HEK293 (cell line): ENCODE measurements around the gene RSPH3.

Experiments used
- CTCF ChIA-PET: fragments of 350-600 bp; formaldehyde crosslinking; extraction: SDS; loops from one replicate; lab custom pipeline; 2021; ENCODE audit warnings: antibody characterized with exemption; lab: Yijun Ruan, JAX
- POLR2A ChIA-PET: fragments of 300-600 bp; formaldehyde crosslinking; extraction: SDS; loops from one replicate; lab custom pipeline; 2020; ENCODE audit warnings: antibody characterized with exemption, inconsistent platforms; lab: Yijun Ruan, JAX
- H3K27ac ChIP-seq: fragments of 200-500 bp; sonication (Bioruptor generic); 2 replicates; pipeline ENCODE4 v1.5.1; 2014; ENCODE audit warnings: low read depth, low read length, control low read depth, inconsistent platforms; ENCODE audit errors: extremely low read depth
- H3K36me3 ChIP-seq, 2 experiments: fragments of 200-500 bp in 1 of 2; sonication (Bioruptor generic) in 1 of 2; 1 replicate in 1 of 2; 2 replicates in 1 of 2; pipeline ENCODE4 v1.5.1; 2014 to 2017; ENCODE audit warnings: inconsistent platforms in 2 of 2, low read length in 2 of 2; ENCODE audit not compliant: control insufficient read depth in 2 of 2, insufficient read depth in 1 of 2
- H3K4me1 ChIP-seq: fragments of 200-500 bp; sonication (Bioruptor generic); 2 replicates; pipeline ENCODE4 v1.5.1; 2014; ENCODE audit warnings: mild to moderate bottlenecking, low read length, inconsistent platforms; ENCODE audit not compliant: control insufficient read depth, insufficient read depth
- H3K4me3 ChIP-seq: 2 replicates; pipeline ENCODE4 v1.5.1; 2011; ENCODE audit warnings: low read depth, mild to moderate bottlenecking, control low read depth, low read length, moderate library complexity
- H3K9me3 ChIP-seq: fragments of 200-500 bp; sonication (Bioruptor generic); 2 replicates; pipeline ENCODE4 v1.5.1; 2014; ENCODE audit warnings: low read depth, low read length, inconsistent platforms; ENCODE audit not compliant: control insufficient read depth, insufficient read depth
- EGR2 ChIP-seq: fragments of 450-650 bp; formaldehyde crosslinking; IDR thresholded peaks from 2 replicates; pipeline ENCODE4 v1.5.1; 2016; ENCODE audit warnings: low read depth, missing biosample characterization, missing genetic modification characterization
- FEZF1 ChIP-seq: fragments of 450-650 bp; formaldehyde crosslinking; IDR thresholded peaks from 2 replicates; pipeline ENCODE4 v1.5.1; 2016; ENCODE audit warnings: missing biosample characterization, missing genetic modification characterization
- SALL2 ChIP-seq: fragments of 450-650 bp; formaldehyde crosslinking; IDR thresholded peaks from 2 replicates; pipeline ENCODE4 v1.5.0; 2017; ENCODE audit warnings: missing biosample characterization, mild to moderate bottlenecking, missing genetic modification characterization, borderline replicate concordance
- ZBTB48 ChIP-seq: fragments of 450-650 bp; formaldehyde crosslinking; IDR thresholded peaks from 2 replicates; pipeline ENCODE4 v1.5.1; 2016; ENCODE audit warnings: missing biosample characterization, missing genetic modification characterization
- ZBTB49 ChIP-seq: fragments of 450-650 bp; formaldehyde crosslinking; IDR thresholded peaks from 2 replicates; pipeline ENCODE4 v1.5.1; 2016; ENCODE audit warnings: missing biosample characterization, missing genetic modification characterization, low read depth
- ZFP41 ChIP-seq: fragments of 450-650 bp; formaldehyde crosslinking; IDR thresholded peaks from 2 replicates; pipeline ENCODE4 v1.5.1; 2016; ENCODE audit warnings: missing biosample characterization, missing genetic modification characterization, borderline replicate concordance
- ZNF10 ChIP-seq: fragments of 450-650 bp; formaldehyde crosslinking; IDR thresholded peaks from 2 replicates; pipeline ENCODE4 v1.5.1; 2017; ENCODE audit warnings: missing biosample characterization, missing genetic modification characterization
- ZNF146 ChIP-seq: fragments of 450-650 bp; formaldehyde crosslinking; IDR thresholded peaks from 2 replicates; pipeline ENCODE4 v1.5.1; 2016; ENCODE audit warnings: missing biosample characterization, missing genetic modification characterization
- ZNF26 ChIP-seq: fragments of 450-650 bp; formaldehyde crosslinking; IDR thresholded peaks from 2 replicates; pipeline ENCODE4 v1.5.1; 2016; ENCODE audit warnings: missing biosample characterization, missing genetic modification characterization
- ZNF404 ChIP-seq: fragments of 450-650 bp; formaldehyde crosslinking; IDR thresholded peaks from 2 replicates; pipeline ENCODE4 v1.5.1; 2017; ENCODE audit warnings: missing biosample characterization, missing genetic modification characterization
- ZNF449 ChIP-seq: fragments of 450-650 bp; formaldehyde crosslinking; IDR thresholded peaks from 2 replicates; pipeline ENCODE4 v1.5.1; 2017; ENCODE audit warnings: missing biosample characterization, mild to moderate bottlenecking, missing genetic modification characterization, moderate library complexity
- ZNF518A ChIP-seq: fragments of 450-650 bp; formaldehyde crosslinking; conservative IDR thresholded peaks from 2 replicates; pipeline ENCODE4 v1.5.1; 2016; ENCODE audit warnings: low read depth, missing biosample characterization, missing genetic modification characterization
- ZNF530 ChIP-seq: fragments of 450-650 bp; formaldehyde crosslinking; IDR thresholded peaks from 2 replicates; pipeline ENCODE4 v1.5.1; 2016; ENCODE audit warnings: low read depth, missing biosample characterization, missing genetic modification characterization
- ZNF580 ChIP-seq: fragments of 450-650 bp; formaldehyde crosslinking; IDR thresholded peaks from 2 replicates; pipeline ENCODE4 v1.5.1; 2016; ENCODE audit warnings: missing biosample characterization, missing genetic modification characterization
- ZNF585B ChIP-seq: fragments of 450-650 bp; formaldehyde crosslinking; IDR thresholded peaks from 2 replicates; pipeline ENCODE4 v1.5.1; 2016; ENCODE audit warnings: missing biosample characterization, missing genetic modification characterization
- ZNF645 ChIP-seq: fragments of 450-650 bp; formaldehyde crosslinking; IDR thresholded peaks from 2 replicates; pipeline ENCODE4; 2016; ENCODE audit warnings: missing biosample characterization, missing genetic modification characterization
- ZNF701 ChIP-seq: fragments of 450-650 bp; formaldehyde crosslinking; IDR thresholded peaks from 2 replicates; pipeline ENCODE4 v1.5.1; 2016; ENCODE audit warnings: missing biosample characterization, missing genetic modification characterization
- ZSCAN16 ChIP-seq: fragments of 450-650 bp; formaldehyde crosslinking; IDR thresholded peaks from 2 replicates; pipeline ENCODE4 v1.5.1; 2016; ENCODE audit warnings: missing biosample characterization, missing genetic modification characterization
- ZSCAN30 ChIP-seq: fragments of 450-650 bp; IDR thresholded peaks from 2 replicates; pipeline ENCODE4 v1.5.1; 2018; ENCODE audit warnings: missing biosample characterization, mild to moderate bottlenecking, missing genetic modification characterization, moderate library complexity

Gene RSPH3

GRCh38 chr6:158958504-158959386 is 41.3 kb downstream of the RSPH3 start (continued):
- TF ChIP-seq ZNF645 (tag by site-specific recombination), result no peak
- no peak for TF ChIP-seq SALL2 (tag by site-specific recombination)
- no peak for TF ChIP-seq ZBTB48 (tag by site-specific recombination)
- TF ChIP-seq EGR2 (tag by site-specific recombination), result no peak
- TF ChIP-seq ZNF530, result no peak
- no peak for TF ChIP-seq ZNF404 (tag by site-specific recombination)
- TF ChIP-seq ZNF580 (tag by site-specific recombination), result no peak
- no peak for TF ChIP-seq ZNF146
- no peak for TF ChIP-seq ZNF449 (tag by site-specific recombination)
- no peak for TF ChIP-seq ZSCAN30 (tag by site-specific recombination)
- no peak for TF ChIP-seq ZFP41 (tag by site-specific recombination)
- TF ChIP-seq ZNF10 (tag by site-specific recombination), result no peak
- no peak for TF ChIP-seq ZNF518A (tag by site-specific recombination)

- Histone ChIP-seq H3K27ac (no peak overlapping the region), H3K36me3 (no peaks in the 10 kb centered on the region), H3K4me3 (no peak overlapping the region), H3K4me1 (no peaks in the 10 kb centered on the region), H3K9me3 (no peaks in the 10 kb centered on the region)
- no peak for TF ChIP-seq FEZF1
- no peak for TF ChIP-seq ZSCAN16 (tag by site-specific recombination)
- TF ChIP-seq SALL2 (tag by site-specific recombination), result no peak
- TF ChIP-seq ZNF585B (tag by site-specific recombination), result no peak
- no peak for TF ChIP-seq ZBTB49 (tag by site-specific recombination)
- TF ChIP-seq ZNF146, result no peak
- TF ChIP-seq ZNF26 (tag by site-specific recombination), result no peak
- TF ChIP-seq ZNF701 (tag by site-specific recombination), result no peak
- ChIA-PET CTCF (interaction anchor here (0.7 kb wide), 1 partner anchor 554 kb away, joined by 3 read pairs; no protein-coding TSS in a partner anchor), POLR2A (no interaction called here)
Measured at GRCh38 chr6:158955255-158955654, 44.7 kb downstream of the RSPH3 start.
